Stomach smooth muscle (tissue), 2 donors: ENCODE measurements around the gene DCP1A.
"Not testable (repeated sequence)": the region's sequence is repeated elsewhere in the genome, so short reads cannot be mapped to it uniquely, and the experiment has no call there.

Source experiments
- H3K27ac ChIP-seq: one replicate; pipeline ENCODE4 v1.7.0; 2013; ENCODE audit warnings: mild to moderate bottlenecking, low read length, inconsistent platforms
- H3K27me3 ChIP-seq, 2 donors: one replicate each; pipeline ENCODE4 v1.7.0; 2013; ENCODE audit warnings: low read length in 2 of 2; ENCODE audit not compliant: insufficient read depth in 2 of 2, control insufficient read depth in 1 of 2
- H3K36me3 ChIP-seq, 2 donors: one replicate each; pipeline ENCODE4 v1.7.0; 2013; ENCODE audit warnings: low read length in 2 of 2; ENCODE audit not compliant: control insufficient read depth in 2 of 2, insufficient read depth in 2 of 2
- H3K4me1 ChIP-seq: one replicate; pipeline ENCODE4 v1.7.0; 2013; ENCODE audit warnings: low read length; ENCODE audit not compliant: control insufficient read depth, insufficient read depth
- H3K4me3 ChIP-seq, 2 donors: one replicate each; pipeline ENCODE4 v1.7.0; 2013; ENCODE audit warnings: low read length in 2 of 2
- H3K9ac ChIP-seq, 2 donors: one replicate each; pipeline ENCODE4 v1.7.0; 2013; ENCODE audit warnings: low read length in 2 of 2, mild to moderate bottlenecking in 1 of 2
- H3K9me3 ChIP-seq, 2 donors: one replicate each; pipeline ENCODE4 v1.7.0; 2013; ENCODE audit warnings: low read length in 2 of 2; ENCODE audit not compliant: control insufficient read depth in 2 of 2
- donor health status: healthy.
- donor health status: Pancreatic carcinoma.

DCP1A gene

DNA sequence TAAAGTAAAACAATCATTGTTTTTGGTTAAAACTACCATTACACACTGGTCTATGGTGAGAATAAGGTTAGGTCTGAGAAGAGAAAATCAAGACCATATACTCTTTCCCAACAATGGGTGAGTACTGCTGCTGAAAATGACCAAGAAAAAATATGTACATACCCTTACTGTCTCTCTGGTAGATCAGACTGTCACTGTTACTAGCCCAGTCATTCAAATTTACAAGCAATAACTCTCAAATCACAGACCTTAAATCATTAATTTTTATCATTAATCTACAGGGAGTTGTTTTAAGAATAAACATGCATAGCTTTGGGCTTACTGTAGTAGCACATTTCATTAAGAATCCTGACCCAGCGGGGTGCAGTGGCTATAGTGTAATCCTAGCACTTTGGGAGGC, 17.4 kb downstream of the DCP1A start:
- no peak overlapping the region for H3K4me3 ChIP-seq
- no peak overlapping the region for H3K9ac ChIP-seq
- H3K9me3 ChIP-seq: no peaks in the 10 kb centered on the region
- no peaks in the 10 kb centered on the region for H3K4me1 ChIP-seq
- no peaks in the 10 kb centered on the region for H3K27me3 ChIP-seq
- H3K27ac ChIP-seq: no peak overlapping the region
- H3K36me3 ChIP-seq: peaks cover 10% of the 10 kb centered on the region in 2 donors

DNA sequence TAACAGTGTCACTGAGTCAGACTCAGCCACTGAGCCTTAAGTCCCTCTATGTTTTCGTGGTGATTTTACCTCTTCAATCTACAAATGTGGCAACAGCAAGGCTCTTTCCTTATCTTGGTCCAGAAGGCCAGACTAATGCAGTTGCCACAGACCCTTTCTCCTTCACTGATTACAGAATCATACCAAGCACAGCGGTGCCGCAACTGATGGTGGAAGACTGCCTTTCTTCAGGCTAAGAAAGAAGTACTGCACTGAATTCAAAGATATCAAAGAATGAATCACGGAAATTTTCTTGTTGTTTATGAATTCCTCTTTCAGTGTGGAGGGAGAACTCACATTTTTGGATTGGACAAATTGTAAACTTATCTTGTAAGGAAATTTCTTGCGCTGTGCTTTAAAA, 18.6 kb downstream of the DCP1A start:
- H3K27ac ChIP-seq: no peak overlapping the region
- H3K9me3 ChIP-seq: no peaks in the 10 kb centered on the region
- H3K4me3 ChIP-seq: no peak overlapping the region
- no peaks in the 10 kb centered on the region for H3K4me1 ChIP-seq
- H3K36me3 ChIP-seq: peaks cover 7 to 10% of the 10 kb centered on the region in 2 donors
- no peak overlapping the region for H3K9ac ChIP-seq
- H3K27me3 ChIP-seq: no peaks in the 10 kb centered on the region

DNA sequence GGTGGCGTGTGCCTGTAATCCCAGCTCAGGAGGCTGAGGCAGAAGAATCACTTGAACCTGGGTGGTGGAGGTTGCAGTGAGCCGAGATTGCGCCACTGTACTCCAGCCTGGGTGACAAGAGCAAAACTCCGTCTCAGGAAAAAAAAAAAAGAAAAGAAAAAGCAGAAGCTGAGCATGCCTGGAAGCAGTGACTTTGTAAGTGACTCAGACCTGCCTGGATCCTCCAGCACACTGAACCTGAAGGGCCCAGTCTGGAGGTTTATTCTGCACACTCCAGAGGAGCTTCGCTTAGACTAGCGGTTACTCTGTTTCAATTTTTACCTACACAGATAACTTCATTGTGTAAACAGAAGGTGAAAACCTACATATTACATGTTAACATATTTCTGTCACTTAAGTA, 19.4 kb downstream of the DCP1A start:
- H3K36me3 ChIP-seq, H3K27me3 ChIP-seq, H3K27ac ChIP-seq: not testable (repeated sequence)

DNA sequence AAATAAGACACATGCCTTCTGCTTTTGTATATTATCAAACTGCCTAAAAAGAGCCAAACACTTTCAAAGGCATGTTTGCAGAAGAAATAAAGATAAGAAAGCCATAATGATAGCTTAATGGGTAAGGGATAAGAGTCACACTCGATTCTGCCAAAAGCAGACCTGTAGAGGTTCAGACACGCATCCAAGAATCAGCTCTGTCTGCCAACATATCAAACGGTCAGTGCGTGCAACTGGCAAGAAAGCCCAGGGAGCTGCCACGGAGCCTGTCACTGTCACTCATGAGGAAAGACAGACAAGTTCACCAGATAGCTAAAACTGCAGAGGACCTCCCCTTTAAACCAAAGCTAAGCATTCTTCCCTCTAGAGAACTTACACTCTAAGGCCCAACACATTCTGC, 23.2 kb downstream of the DCP1A start:
- peaks cover 3 to 6% of the 10 kb centered on the region in 2 donors for H3K36me3 ChIP-seq
- H3K9me3 ChIP-seq: no peaks in the 10 kb centered on the region
- H3K4me3 ChIP-seq: no peak overlapping the region
- peaks cover 4% of the 10 kb centered on the region for H3K4me1 ChIP-seq
- H3K9ac ChIP-seq: no peak overlapping the region
- no peaks in the 10 kb centered on the region for H3K27me3 ChIP-seq
- H3K27ac ChIP-seq: no peak overlapping the region

More for the DNA sequence above, 19.4 kb downstream of the DCP1A start:
- not testable (repeated sequence) for H3K9ac ChIP-seq, H3K9me3 ChIP-seq, H3K4me1 ChIP-seq, H3K4me3 ChIP-seq

DNA sequence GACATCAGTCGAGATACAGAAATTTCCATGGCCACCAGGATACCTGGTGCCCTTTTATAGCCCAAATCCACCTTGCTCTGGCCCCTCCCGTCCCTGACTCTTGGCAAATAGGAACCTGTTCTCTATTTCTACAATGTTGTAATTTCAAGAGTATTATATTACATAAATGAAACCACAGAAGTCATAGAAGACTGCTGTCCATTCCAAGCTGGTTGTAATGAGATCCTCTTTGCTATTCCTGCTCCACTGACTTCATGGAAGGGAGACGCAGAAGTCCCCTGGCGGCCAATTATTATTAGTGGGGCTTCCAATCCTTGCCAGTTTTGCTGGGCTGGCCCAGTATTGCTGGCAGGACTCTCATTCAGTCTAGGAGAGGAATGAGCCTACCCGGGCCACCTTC, 26.6 kb downstream of the DCP1A start:
- peaks cover 4% of the 10 kb centered on the region for H3K4me1 ChIP-seq
- H3K9me3 ChIP-seq: no peaks in the 10 kb centered on the region
- H3K9ac ChIP-seq: no peak overlapping the region
- H3K27ac ChIP-seq: no peak overlapping the region
- H3K4me3 ChIP-seq: no peak overlapping the region
- no peaks in the 10 kb centered on the region for H3K27me3 ChIP-seq
- H3K36me3 ChIP-seq: peaks cover 9 to 15% of the 10 kb centered on the region in 2 donors

DNA sequence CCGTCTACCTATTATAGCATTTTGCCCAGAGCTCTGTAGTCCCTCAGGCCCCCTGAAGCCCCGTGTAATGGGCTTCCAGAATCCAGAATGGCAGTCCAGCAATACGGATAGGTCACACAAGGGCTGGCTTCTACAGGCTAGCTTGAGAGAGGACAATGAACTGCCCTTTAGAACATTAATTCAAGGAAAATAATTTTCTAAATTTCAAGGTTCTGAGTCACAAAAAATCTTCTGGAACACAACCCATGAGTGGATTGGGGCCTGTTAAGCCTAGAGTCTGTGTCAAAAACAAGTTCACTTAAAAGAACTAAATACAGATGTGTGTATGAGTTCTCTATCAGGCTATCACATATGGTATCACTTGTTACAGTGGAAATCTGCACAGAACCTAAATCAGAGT, 28.8 kb downstream of the DCP1A start:
- Histone ChIP-seq H3K27ac (no peak overlapping the region), H3K4me3 (no peak overlapping the region), H3K9me3 (no peaks in the 10 kb centered on the region), H3K4me1 (peaks cover 4% of the 10 kb centered on the region), H3K27me3 (no peaks in the 10 kb centered on the region), H3K9ac (no peak overlapping the region), H3K36me3 (peaks cover 9 to 15% of the 10 kb centered on the region in 2 donors)

DNA sequence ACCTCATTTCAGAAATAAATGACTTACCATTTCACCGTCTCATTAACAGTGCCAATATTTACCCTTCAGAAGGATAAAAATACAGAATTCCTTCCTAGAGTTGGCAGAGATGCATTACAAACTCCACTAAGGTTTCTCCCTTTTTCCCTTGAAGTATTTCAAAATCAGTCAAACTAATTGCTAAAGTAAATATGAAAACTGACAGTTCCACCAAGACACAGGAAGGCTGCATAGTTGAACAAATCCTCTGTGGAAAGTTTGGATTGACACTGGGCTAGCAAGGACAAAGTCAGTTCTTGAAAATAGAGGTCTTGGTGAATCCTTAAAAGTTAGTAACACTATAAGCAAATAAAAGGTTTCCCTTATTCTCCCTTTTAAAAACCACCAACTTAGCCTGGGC, 34.5 kb downstream of the DCP1A start:
- Histone ChIP-seq H3K9me3 (no peaks in the 10 kb centered on the region), H3K4me1 (no peaks in the 10 kb centered on the region), H3K27ac (no peak overlapping the region), H3K9ac (no peak overlapping the region), H3K27me3 (no peaks in the 10 kb centered on the region), H3K36me3 (peaks cover 19 to 26% of the 10 kb centered on the region in 2 donors), H3K4me3 (no peak overlapping the region)

DNA sequence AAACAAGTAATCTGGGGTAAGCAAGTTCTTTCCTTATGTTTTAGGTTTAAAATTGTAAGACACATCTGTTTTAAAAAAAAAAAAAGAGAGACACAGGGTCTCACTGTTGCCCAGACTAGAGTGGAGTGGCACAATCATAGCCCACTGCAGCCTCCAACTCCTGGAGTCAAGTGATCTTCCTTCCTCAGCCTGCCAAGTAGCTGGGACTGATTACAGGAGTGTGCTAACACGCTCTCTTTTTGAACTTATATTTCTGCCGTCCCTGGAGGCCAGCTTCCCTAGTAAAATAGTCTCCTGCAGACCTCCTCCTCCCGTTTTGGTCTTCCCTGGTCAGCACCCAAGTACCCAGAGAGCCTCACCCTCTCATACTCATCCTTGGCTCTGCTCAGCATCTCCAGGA, 35.5 kb downstream of the DCP1A start:
- H3K9ac ChIP-seq: no peak overlapping the region
- no peak overlapping the region for H3K4me3 ChIP-seq
- no peaks in the 10 kb centered on the region for H3K27me3 ChIP-seq
- H3K27ac ChIP-seq: no peak overlapping the region
- peaks cover 14 to 21% of the 10 kb centered on the region in 2 donors for H3K36me3 ChIP-seq
- H3K4me1 ChIP-seq: no peaks in the 10 kb centered on the region
- no peaks in the 10 kb centered on the region for H3K9me3 ChIP-seq

DNA sequence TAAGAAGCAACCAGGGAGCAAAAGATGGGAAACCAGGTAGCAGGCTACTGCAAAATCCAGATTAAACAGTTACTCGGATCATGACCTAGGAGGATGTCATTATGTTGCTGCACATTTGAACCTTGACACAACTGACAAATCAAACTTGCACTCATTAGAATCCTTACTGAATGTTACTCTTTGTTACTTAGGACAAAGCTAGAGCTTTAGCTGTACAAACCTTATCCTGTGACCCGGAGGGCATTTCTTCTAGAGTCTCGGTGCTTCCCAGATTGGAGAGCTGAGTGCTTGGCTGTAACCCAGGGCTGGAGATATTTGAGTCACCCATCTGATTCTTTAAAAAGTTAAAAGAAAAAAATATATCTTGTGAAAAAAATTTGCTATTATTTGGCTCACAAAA, 43.4 kb downstream of the DCP1A start:
- no peak overlapping the region for H3K9ac ChIP-seq
- H3K36me3 ChIP-seq: peaks cover 5 to 15% of the 10 kb centered on the region in 2 donors

DNA sequence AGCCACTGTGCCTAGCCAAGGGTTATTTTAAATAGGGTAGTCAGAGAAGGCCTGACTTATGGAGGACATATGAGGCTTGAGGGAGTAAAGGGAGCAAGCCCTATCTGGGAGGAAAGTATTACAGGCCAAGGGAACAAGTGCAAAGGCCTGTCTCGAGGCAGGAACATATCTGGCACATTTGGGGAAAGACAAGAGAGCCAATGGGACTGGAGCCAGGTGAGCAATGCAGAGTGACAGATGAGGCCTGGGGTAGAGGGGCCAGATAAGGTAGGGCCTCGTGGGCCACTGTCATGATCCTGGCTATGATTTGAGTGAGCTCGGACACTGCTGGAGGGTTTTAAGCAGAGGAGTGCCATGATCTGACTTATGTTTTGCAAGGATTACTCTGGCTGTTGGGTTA, 43.8 kb downstream of the DCP1A start:
- no peak overlapping the region for H3K27ac ChIP-seq
- no peak overlapping the region for H3K9ac ChIP-seq
- no peak overlapping the region for H3K4me3 ChIP-seq

More for the DNA sequence above, 43.4 kb downstream of the DCP1A start:
- H3K27me3 ChIP-seq: no peaks in the 10 kb centered on the region
- peaks cover 2% of the 10 kb centered on the region for H3K4me1 ChIP-seq
- no peak overlapping the region for H3K27ac ChIP-seq
- no peaks in the 10 kb centered on the region for H3K9me3 ChIP-seq
- H3K4me3 ChIP-seq: no peak overlapping the region

DNA sequence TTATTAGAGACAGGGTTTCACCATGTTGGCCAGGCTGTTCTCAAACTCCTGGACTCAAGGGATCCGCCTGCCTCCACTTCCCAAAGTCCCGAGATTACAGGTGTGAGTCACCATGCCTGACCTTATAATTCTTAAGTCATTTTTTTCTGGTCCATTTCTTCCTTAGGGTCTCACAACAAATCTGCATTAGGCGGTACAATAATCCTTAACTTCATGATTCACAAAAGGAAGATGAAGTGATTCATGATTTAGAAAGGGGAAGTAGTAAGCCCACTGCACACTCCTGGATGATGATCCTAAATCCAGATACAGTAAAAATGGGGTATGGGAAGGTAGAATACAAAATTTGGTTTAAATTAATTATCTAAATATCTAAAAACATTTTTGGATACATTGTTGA, 46.5 kb downstream of the DCP1A start:
- Histone ChIP-seq H3K27ac (no peak overlapping the region), H3K9me3 (no peaks in the 10 kb centered on the region), H3K36me3 (peaks cover 14 to 16% of the 10 kb centered on the region in 2 donors)

More for the DNA sequence above, 43.8 kb downstream of the DCP1A start:
- Histone ChIP-seq H3K36me3 (peaks cover 9 to 12% of the 10 kb centered on the region in 2 donors), H3K9me3 (no peaks in the 10 kb centered on the region), H3K4me1 (peaks cover 2% of the 10 kb centered on the region), H3K27me3 (no peaks in the 10 kb centered on the region)

More for the DNA sequence above, 46.5 kb downstream of the DCP1A start:
- H3K4me3 ChIP-seq: no peak overlapping the region
- no peak overlapping the region for H3K9ac ChIP-seq
- H3K27me3 ChIP-seq: no peaks in the 10 kb centered on the region
- H3K4me1 ChIP-seq: peaks cover 2% of the 10 kb centered on the region
